GM13976 (cell line): ENCODE results near the gene HIGD1C.
"Not testable (repeated sequence)": the region's sequence is repeated elsewhere in the genome, so short reads cannot be mapped to it uniquely, and the experiment has no call there.

Experiments used
- DNase-seq: peaks from one replicate; pipeline ENCODE4 v3.0.0; 2012; ENCODE audit warnings: low spot score
- in situ Hi-C: fragments of 300-500 bp; cut with MboI; formaldehyde crosslinking; loops from one replicate; pipeline ENCODE4 v1.12.0; 2022; ENCODE audit warnings: low sequenced_read_pairs, mixed read lengths, inconsistent platforms; ENCODE audit not compliant: unreplicated experiment
- TF ChIP-seq, protein P1 (sequence below): IDR thresholded peaks from 2 replicates; pipeline ENCODE4 v1.5.1; 2012; ENCODE audit warnings: borderline replicate concordance, mild to moderate bottlenecking; ENCODE audit not compliant: insufficient read depth; ENCODE audit errors: extremely low read depth, missing control alignments, control extremely low read depth

The HIGD1C gene

GRCh38 chr12:51013441-51013840 is 61.1 kb downstream of the HIGD1C start:
- TF ChIP-seq, protein P1, sequence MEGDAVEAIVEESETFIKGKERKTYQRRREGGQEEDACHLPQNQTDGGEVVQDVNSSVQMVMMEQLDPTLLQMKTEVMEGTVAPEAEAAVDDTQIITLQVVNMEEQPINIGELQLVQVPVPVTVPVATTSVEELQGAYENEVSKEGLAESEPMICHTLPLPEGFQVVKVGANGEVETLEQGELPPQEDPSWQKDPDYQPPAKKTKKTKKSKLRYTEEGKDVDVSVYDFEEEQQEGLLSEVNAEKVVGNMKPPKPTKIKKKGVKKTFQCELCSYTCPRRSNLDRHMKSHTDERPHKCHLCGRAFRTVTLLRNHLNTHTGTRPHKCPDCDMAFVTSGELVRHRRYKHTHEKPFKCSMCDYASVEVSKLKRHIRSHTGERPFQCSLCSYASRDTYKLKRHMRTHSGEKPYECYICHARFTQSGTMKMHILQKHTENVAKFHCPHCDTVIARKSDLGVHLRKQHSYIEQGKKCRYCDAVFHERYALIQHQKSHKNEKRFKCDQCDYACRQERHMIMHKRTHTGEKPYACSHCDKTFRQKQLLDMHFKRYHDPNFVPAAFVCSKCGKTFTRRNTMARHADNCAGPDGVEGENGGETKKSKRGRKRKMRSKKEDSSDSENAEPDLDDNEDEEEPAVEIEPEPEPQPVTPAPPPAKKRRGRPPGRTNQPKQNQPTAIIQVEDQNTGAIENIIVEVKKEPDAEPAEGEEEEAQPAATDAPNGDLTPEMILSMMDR, result no peak
- in situ Hi-C loops, result no loop called here

GRCh38 chr12:51014467-51014866 is 62.1 kb downstream of the HIGD1C start:
- DNase-seq, in situ Hi-C loops: not testable (repeated sequence)

More at GRCh38 chr12:51013441-51013840, 61.1 kb downstream of the HIGD1C start:
- DNase-seq, result no peak

DNA sequence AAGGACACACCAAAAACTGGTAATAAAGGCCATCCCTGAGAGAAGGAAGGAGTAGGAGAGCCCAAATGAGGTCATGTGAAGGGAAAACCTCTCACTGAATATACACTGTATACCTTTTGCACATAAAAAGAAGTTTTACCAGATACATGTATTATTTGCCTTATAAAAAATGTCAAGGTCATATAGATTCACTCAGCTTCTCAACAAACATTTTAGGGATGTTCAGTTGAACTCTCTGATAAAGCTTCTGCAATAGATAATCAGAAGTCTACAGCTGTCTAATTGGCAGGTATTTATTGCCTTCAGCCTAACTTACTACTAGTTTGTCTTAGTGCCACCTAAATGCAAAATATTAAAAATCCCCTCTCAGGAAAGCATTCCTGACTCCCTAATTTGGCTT is 65.1 kb downstream of the HIGD1C start:
- no peak for DNase-seq
- in situ Hi-C loops, result no loop called here
- TF ChIP-seq, protein P1, result no peak

- in situ Hi-C loops, result no loop called here
- TF ChIP-seq, protein P1, result no peak
- DNase-seq, result no peak
Observed at GRCh38 chr12:51018956-51019355, 66.6 kb downstream of the HIGD1C start.

- no peak for DNase-seq
- TF ChIP-seq, protein P1, result no peak
- in situ Hi-C loops, result no loop called here
Observed at GRCh38 chr12:51019927-51020326, 67.6 kb downstream of the HIGD1C start.
